CD4-positive, alpha-beta T cell treated with Interleukin-6 for 4 hours (primary cell): ENCODE results near the gene TNXB.
"Not testable (repeated sequence)": the region's sequence is repeated elsewhere in the genome, so short reads cannot be mapped to it uniquely, and the experiment has no call there.

Source experiments
- DNase-seq: peaks from one replicate; pipeline ENCODE4 v3.0.0-alpha.2; 2020; ENCODE audit warnings: mixed read lengths

Gene TNXB

GRCh38 chr6:32037598-32038524, 71.3 kb downstream of the TNXB start, which contains the start of gene CYP21A2:
TSS of gene CYP21A2 (plus strand) at chr6:32038415. CDS start at chr6:32038423, 8 bp downstream.
- DNase-seq: not testable (repeated sequence)

GRCh38 chr6:32037136-32037535, 72.0 kb downstream of the TNXB start:
- DNase-seq: not testable (repeated sequence)

- DNase-seq: not testable (repeated sequence)
These were observed 73.7 kb downstream of the TNXB start for GRCh38 chr6:32035283-32036013.

- DNase-seq: not testable (repeated sequence)
These were observed 79.6 kb downstream of the TNXB start for GRCh38 chr6:32029553-32029952.

GRCh38 chr6:32028631-32029030, 80.5 kb downstream of the TNXB start:
- DNase-seq: not testable (repeated sequence)

- not testable (repeated sequence) for DNase-seq
These were observed 87.0 kb downstream of the TNXB start for GRCh38 chr6:32022100-32022499.

GRCh38 chr6:32014547-32014946, 94.6 kb downstream of the TNXB start, which contains the start of gene C4B:
TSS of gene C4B (plus strand) at chr6:32014795. CDS start at chr6:32014846, 51 bp downstream.
- not testable (repeated sequence) for DNase-seq

GRCh38 chr6:32013738-32014137, 95.4 kb downstream of the TNXB start:
- not testable (repeated sequence) for DNase-seq

GRCh38 chr6:32012941-32013617, 96.1 kb downstream of the TNXB start:
- DNase-seq: not testable (repeated sequence)

GRCh38 chr6:32010856-32011530, 98.1 kb downstream of the TNXB start:
- DNase-seq: not testable (repeated sequence)

GRCh38 chr6:32009537-32009936, 99.6 kb downstream of the TNXB start:
- DNase-seq: not testable (repeated sequence)

- not testable (repeated sequence) for DNase-seq
These were observed 100.5 kb downstream of the TNXB start for GRCh38 chr6:32008616-32009015.

- DNase-seq: not testable (repeated sequence)
These were observed 101.1 kb downstream of the TNXB start for GRCh38 chr6:32008037-32008436.

- DNase-seq: not testable (repeated sequence)
These were observed 102.1 kb downstream of the TNXB start for GRCh38 chr6:32007086-32007485.

- not testable (repeated sequence) for DNase-seq
These were observed 103.1 kb downstream of the TNXB start for GRCh38 chr6:32005991-32006529.

- not testable (repeated sequence) for DNase-seq
These were observed 103.6 kb downstream of the TNXB start for GRCh38 chr6:32005538-32005880.

- DNase-seq: not testable (repeated sequence)
These were observed 104.1 kb downstream of the TNXB start for GRCh38 chr6:32004864-32005537.

GRCh38 chr6:32004393-32004792, 104.7 kb downstream of the TNXB start:
- DNase-seq: not testable (repeated sequence)

GRCh38 chr6:32003301-32003700, 105.8 kb downstream of the TNXB start:
- DNase-seq: not testable (repeated sequence)

GRCh38 chr6:32002546-32003268, 106.4 kb downstream of the TNXB start:
- not testable (repeated sequence) for DNase-seq

- DNase-seq: not testable (repeated sequence)
These were observed 112.8 kb downstream of the TNXB start for GRCh38 chr6:31996385-31996784.
